H1 (cell line): ENCODE data around the gene UEVLD. TPM values are rescaled to one million over a fixed set of nuclear protein-coding genes. Genes with fewer than 3 reads are reported as not detected.

Experiments
- CTCF ChIA-PET: fragments of 300-600 bp; sonication (Branson Sonifier 250); formaldehyde crosslinking; loops from one replicate; lab custom pipeline; 2021; ENCODE audit not compliant: partially characterized antibody; lab: Charles Lee
- POLR2A ChIA-PET: fragments of 300-600 bp; sonication (Branson Sonifier 250); formaldehyde crosslinking; loops from one replicate; lab custom pipeline; 2021; ENCODE audit warnings: inconsistent platforms; ENCODE audit not compliant: partially characterized antibody; lab: Charles Lee
- DNase-seq, 2 experiments: peaks; one replicate each; pipeline versions ENCODE4 v3.0.0 to v3.0.0-alpha.2; 2010 to 2022; ENCODE audit warnings: low spot score in 2 of 2, low read depth in 1 of 2, mixed read lengths in 1 of 2
- FAIRE-seq: peaks from 2 replicates; lab custom pipeline; 2011; peaks lifted over from hg19 to GRCh38; lab: Jason Lieb, UNC
- H2AFZ ChIP-seq: 2 replicates; pipeline ENCODE4 v1.8.1; 2012; ENCODE audit warnings: low read length, inconsistent platforms
- H2AK5ac ChIP-seq: 2 replicates; pipeline ENCODE4 v1.6.1; 2013; ENCODE audit warnings: low read depth, low read length
- H2BK120ac ChIP-seq: replicated peaks from 2 replicates; pipeline ENCODE3; 2013; ENCODE audit warnings: low read depth, low read length, inconsistent platforms
- H2BK12ac ChIP-seq: 2 replicates; pipeline ENCODE4 v1.6.1; 2013; ENCODE audit warnings: low read depth, low read length
- H2BK15ac ChIP-seq: 2 replicates; pipeline ENCODE4 v1.6.1; 2013; ENCODE audit warnings: low read length
- H2BK20ac ChIP-seq: 2 replicates; pipeline ENCODE4 v1.6.1; 2013; ENCODE audit warnings: low read length
- H2BK5ac ChIP-seq: 2 replicates; pipeline ENCODE4 v1.6.1; 2013; ENCODE audit warnings: low read depth, low read length
- H3K14ac ChIP-seq: 2 replicates; pipeline ENCODE4 v1.6.1; 2013; ENCODE audit warnings: inconsistent platforms; ENCODE audit not compliant: insufficient read length
- H3K18ac ChIP-seq: 2 replicates; pipeline ENCODE4 v1.6.1; 2013; ENCODE audit warnings: low read length; ENCODE audit errors: extremely low read depth
- H3K23ac ChIP-seq: 2 replicates; pipeline ENCODE4 v1.6.1; 2013; ENCODE audit warnings: inconsistent platforms; ENCODE audit not compliant: insufficient read length
- H3K23me2 ChIP-seq: 2 replicates; pipeline ENCODE4 v1.6.1; 2013; ENCODE audit warnings: low read depth, low read length
- H3K27ac ChIP-seq: 2 replicates; pipeline ENCODE4 v1.6.1; 2011; ENCODE audit warnings: low read depth, low read length, inconsistent platforms
- H3K27me3 ChIP-seq, 4 experiments: replicated peaks in 1 of 4; 1 replicate in 1 of 4; 2 replicates in 3 of 4; pipeline versions ENCODE4 v1.6.1 to v1.8.1; 2011 to 2013; ENCODE audit warnings: low read length in 3 of 4, mild to moderate bottlenecking in 3 of 4, inconsistent platforms in 2 of 4, mixed read lengths in 2 of 4, moderate library complexity in 1 of 4; ENCODE audit not compliant: control insufficient read depth in 3 of 4, insufficient read depth in 3 of 4; ENCODE audit errors: extremely low read depth in 1 of 4
- H3K36me3 ChIP-seq, 4 experiments: 2 replicates each; pipeline versions ENCODE4 v1.6.1 to v1.8.1; 2011 to 2013; ENCODE audit warnings: mild to moderate bottlenecking in 4 of 4, low read length in 3 of 4, moderate library complexity in 2 of 4, control low read depth in 1 of 4, inconsistent platforms in 1 of 4; ENCODE audit not compliant: insufficient read depth in 4 of 4, control insufficient read depth in 2 of 4
- H3K4ac ChIP-seq: replicated peaks from 2 replicates; pipeline ENCODE3; 2013; ENCODE audit warnings: low read length, low read depth, mixed read lengths, inconsistent platforms; ENCODE audit not compliant: insufficient read length
- H3K4me1 ChIP-seq, 4 experiments: replicated peaks in 1 of 4; 1 replicate in 1 of 4; 2 replicates in 3 of 4; pipeline versions ENCODE4 v1.6.1 to v1.8.1; 2011 to 2013; ENCODE audit warnings: low read length in 3 of 4, inconsistent platforms in 2 of 4, mixed read lengths in 1 of 4; ENCODE audit not compliant: insufficient read depth in 4 of 4, control insufficient read depth in 3 of 4
- H3K4me2 ChIP-seq, 2 experiments: 2 replicates each; pipeline versions ENCODE4 v1.6.1 to v1.8.1; 2011 to 2013; ENCODE audit warnings: low read depth in 2 of 2, low read length in 2 of 2, control low read depth in 1 of 2, inconsistent platforms in 1 of 2, mild to moderate bottlenecking in 1 of 2; ENCODE audit not compliant: insufficient read depth in 1 of 2
- H3K4me3 ChIP-seq, 4 experiments: fragments of 200-600, 300-600 bp in 1 of 4; sonication (generic), shearing (Covaris generic), sonication (Bioruptor Twin) in 1 of 4; 2 replicates each; pipeline versions ENCODE4 v1.5.1 to v1.8.1; 2011 to 2016; ENCODE audit warnings: low read length in 4 of 4, low read depth in 3 of 4, control low read depth in 2 of 4, inconsistent platforms in 2 of 4, mild to moderate bottlenecking in 2 of 4, mixed read lengths in 1 of 4, moderate library complexity in 1 of 4; ENCODE audit not compliant: insufficient read depth in 2 of 4; ENCODE audit errors: extremely low read depth in 1 of 4
- H3K56ac ChIP-seq: replicated peaks from 2 replicates; pipeline ENCODE3; 2013; ENCODE audit warnings: low read depth, mild to moderate bottlenecking, mixed read lengths, low read length, inconsistent platforms; ENCODE audit not compliant: insufficient read length
- H3K79me1 ChIP-seq: 2 replicates; pipeline ENCODE4 v1.6.1; 2013; ENCODE audit warnings: low read depth, low read length, control low read depth
- H3K79me2 ChIP-seq, 2 experiments: 2 replicates each; pipeline versions ENCODE4 v1.6.1 to v1.8.1; 2012 to 2013; ENCODE audit warnings: low read length in 2 of 2, mild to moderate bottlenecking in 2 of 2, inconsistent platforms in 1 of 2; ENCODE audit not compliant: insufficient read depth in 2 of 2, control insufficient read depth in 1 of 2
- H3K9ac ChIP-seq, 4 experiments: replicated peaks in 1 of 4; 1 replicate in 1 of 4; 2 replicates in 3 of 4; pipeline versions ENCODE4 v1.6.1 to v1.8.1; 2011 to 2013; ENCODE audit warnings: low read depth in 3 of 4, low read length in 3 of 4, control low read depth in 2 of 4, mild to moderate bottlenecking in 2 of 4, moderate library complexity in 2 of 4, inconsistent platforms in 1 of 4; ENCODE audit errors: extremely low read depth in 1 of 4
- H3K9me3 ChIP-seq, 2 experiments: 2 replicates each; pipeline versions ENCODE4 v1.6.1 to v1.8.1; 2012 to 2013; ENCODE audit warnings: mild to moderate bottlenecking in 2 of 2, moderate library complexity in 2 of 2, control low read depth in 1 of 2, inconsistent platforms in 1 of 2, low read depth in 1 of 2, low read length in 1 of 2, mixed read lengths in 1 of 2; ENCODE audit not compliant: insufficient read depth in 2 of 2
- H4K20me1 ChIP-seq, 2 experiments: replicated peaks in 1 of 2; 2 replicates each; pipeline versions ENCODE3 to v1.8.1; 2011 to 2013; ENCODE audit warnings: inconsistent platforms in 2 of 2, low read length in 2 of 2, mild to moderate bottlenecking in 1 of 2; ENCODE audit not compliant: insufficient read depth in 2 of 2, control insufficient read depth in 1 of 2
- H4K5ac ChIP-seq: 2 replicates; pipeline ENCODE4 v1.6.1; 2013; ENCODE audit warnings: low read length, low read depth, mixed read lengths, inconsistent platforms; ENCODE audit not compliant: insufficient read length
- H4K8ac ChIP-seq: 2 replicates; pipeline ENCODE4 v1.8.0; 2013; ENCODE audit warnings: mild to moderate bottlenecking, moderate library complexity, low read length, inconsistent platforms; ENCODE audit not compliant: insufficient read depth; ENCODE audit errors: extremely low read depth
- H4K91ac ChIP-seq: replicated peaks from 2 replicates; pipeline ENCODE3; 2013; ENCODE audit warnings: low read length, mixed read lengths, inconsistent platforms; ENCODE audit not compliant: insufficient read length
- CBX5 ChIP-seq: fragments of 300-800, 300-1000 bp; sonication (generic); IDR thresholded peaks from 2 replicates; pipeline ENCODE4 v1.7.1; 2016; ENCODE audit warnings: antibody characterized with exemption, low read length, low read depth
- KDM4A ChIP-seq: IDR thresholded peaks from one replicate; pipeline ENCODE4 v1.7.1; 2012; ENCODE audit warnings: low read depth, mild to moderate bottlenecking, moderate library complexity, low read length, inconsistent platforms; ENCODE audit not compliant: severe bottlenecking
- MAFK ChIP-seq: IDR thresholded peaks from 2 replicates; pipeline ENCODE4 v1.6.1; 2012; ENCODE audit warnings: low read depth, mild to moderate bottlenecking, improper control_type of control experiment, low read length
- SIRT6 ChIP-seq: IDR thresholded peaks from one replicate; pipeline ENCODE4 v1.7.1; 2012; ENCODE audit warnings: low read length, inconsistent platforms
- WGBS, 2 experiments: shearing (Covaris generic) in 1 of 2; methylation state at CpG; one replicate each; pipeline versions ENCODE4 v1.1.6 to v1.1.7; 2013 to 2015; ENCODE audit warnings: low lambda C conversion rate in 2 of 2, mixed read lengths in 2 of 2, inconsistent platforms in 1 of 2, low coverage in 1 of 2, missing lambda C conversion rate in 1 of 2; ENCODE audit not compliant: insufficient replicate concordance in 2 of 2, insufficient coverage in 1 of 2, insufficient read length in 1 of 2; ENCODE audit errors: extremely low coverage in 1 of 2, missing lambda C conversion rate in 1 of 2; 5-methylcytosine and 5-hydroxymethylcytosine counted together
- polyA plus RNA-seq, 7 experiments: library from polyadenylated mRNA; depleted of rRNA in 3 of 7; stranded (reverse) in 5 of 7; unstranded in 2 of 7; fragments of >200 nt in 5 of 7; fragments of 200-250 nt in 2 of 7; gene quantifications; 1 replicate in 5 of 7; 2 replicates in 1 of 7; 4 replicates in 1 of 7; pipeline versions ENCODE4 v1.2.1 to v1.2.3, GENCODE V29; 2011 to 2013; ENCODE audit warnings: missing spikeins in 2 of 7, mixed read lengths in 2 of 7
- total RNA-seq: library from RNA; stranded (reverse); fragmentation: NEBNext Ultra II Directional; extraction: Animal tissue kit (Norgen Biotek cat#: 25700); gene quantifications from 2 replicates; pipeline ENCODE4 v1.2.1, GENCODE V29; 2021

Gene UEVLD
- total and polyA plus RNA-seq, 2 of the 8 experiments (the other 6 are each of a cell fraction or from before 2014, with no cell fraction given): 4.1 to 7.3 TPM

DNA sequence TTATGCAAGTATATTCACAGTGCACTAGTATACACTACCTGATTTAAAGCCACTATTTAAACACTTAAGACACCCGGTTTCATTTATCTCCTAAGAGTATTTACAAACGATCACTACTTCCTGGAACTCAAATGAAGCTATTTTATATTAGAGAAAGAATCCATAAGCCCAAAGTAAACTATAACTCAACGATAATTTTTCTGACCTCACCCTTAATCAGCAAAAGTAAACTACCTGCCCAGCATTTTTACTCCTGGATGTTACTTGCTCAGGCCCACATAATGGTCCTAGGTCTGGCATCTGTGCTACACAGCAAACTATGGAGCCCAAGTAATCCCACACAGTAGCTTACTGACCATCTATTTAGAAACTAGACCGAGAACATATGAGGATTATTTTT lies 95.2 kb downstream of the UEVLD start:
- H4K8ac ChIP-seq: no peak overlapping the region
- WGBS, 2 experiments: 89% methylated on average over 4 of the region's 4 CpGs; no CpG with 5 or more reads in 1 of the 2 experiments
- DNase-seq (no peak), FAIRE-seq (no peak)
- no peaks in the 10 kb centered on the region; the same call in 1 of the 2 replicates for H3K79me1 ChIP-seq
- H2BK12ac ChIP-seq: no peak overlapping the region
- H2BK5ac ChIP-seq: no peak overlapping the region
- no peaks in the 10 kb centered on the region for H3K4me1 ChIP-seq
- no peak overlapping the region for H2BK120ac ChIP-seq
- H3K27ac ChIP-seq: no peak overlapping the region
- peaks cover 0 to 1% of the 10 kb centered on the region in 2 experiments for H4K20me1 ChIP-seq
- no peak overlapping the region for H3K4me3 ChIP-seq
- H3K9ac ChIP-seq: no peak overlapping the region
- no peak overlapping the region for H2BK20ac ChIP-seq
- no peak overlapping the region for H3K14ac ChIP-seq
- no peak overlapping the region for H3K56ac ChIP-seq
- no peak overlapping the region for H3K18ac ChIP-seq
- no peak overlapping the region for H4K5ac ChIP-seq
- TF ChIP-seq CBX5: no peak
- no peak for TF ChIP-seq SIRT6
- no peak for TF ChIP-seq MAFK
- no peak for TF ChIP-seq KDM4A
- no peaks in the 10 kb centered on the region for H3K9me3 ChIP-seq
- H4K91ac ChIP-seq: no peak overlapping the region
- H3K23me2 ChIP-seq: no peaks in the 10 kb centered on the region
- no peak overlapping the region for H3K4me2 ChIP-seq
- no peak overlapping the region for H3K4ac ChIP-seq
- H3K23ac ChIP-seq: no peak overlapping the region
- ChIA-PET POLR2A (interaction anchor here (1.4 to 1.7 kb wide), 3 partner anchors 10 to 33 kb away, joined by 3 to 4 read pairs (median 3); partner anchors contain the start of gene TSG101), CTCF (interaction anchor here (1.4 to 1.5 kb wide), 2 partner anchors 13 to 83 kb away, joined by 3 read pairs; no protein-coding TSS in a partner anchor)
- H3K36me3 ChIP-seq: peaks cover 0 to 27% (median 7%) of the 10 kb centered on the region in 4 experiments; a peak in 4 of 8 replicates
- no peaks in the 10 kb centered on the region for H3K79me2 ChIP-seq
- no peaks in the 10 kb centered on the region for H3K27me3 ChIP-seq
- no peak overlapping the region for H2AK5ac ChIP-seq
- H2AFZ ChIP-seq: no peak overlapping the region
- H2BK15ac ChIP-seq: no peak overlapping the region
